Measurements from ENCODE around the gene NOC4L.
A peak's percentile ranks its signal among the peaks of the same experiment; 100 is the strongest.

NOC4L gene

DNA sequence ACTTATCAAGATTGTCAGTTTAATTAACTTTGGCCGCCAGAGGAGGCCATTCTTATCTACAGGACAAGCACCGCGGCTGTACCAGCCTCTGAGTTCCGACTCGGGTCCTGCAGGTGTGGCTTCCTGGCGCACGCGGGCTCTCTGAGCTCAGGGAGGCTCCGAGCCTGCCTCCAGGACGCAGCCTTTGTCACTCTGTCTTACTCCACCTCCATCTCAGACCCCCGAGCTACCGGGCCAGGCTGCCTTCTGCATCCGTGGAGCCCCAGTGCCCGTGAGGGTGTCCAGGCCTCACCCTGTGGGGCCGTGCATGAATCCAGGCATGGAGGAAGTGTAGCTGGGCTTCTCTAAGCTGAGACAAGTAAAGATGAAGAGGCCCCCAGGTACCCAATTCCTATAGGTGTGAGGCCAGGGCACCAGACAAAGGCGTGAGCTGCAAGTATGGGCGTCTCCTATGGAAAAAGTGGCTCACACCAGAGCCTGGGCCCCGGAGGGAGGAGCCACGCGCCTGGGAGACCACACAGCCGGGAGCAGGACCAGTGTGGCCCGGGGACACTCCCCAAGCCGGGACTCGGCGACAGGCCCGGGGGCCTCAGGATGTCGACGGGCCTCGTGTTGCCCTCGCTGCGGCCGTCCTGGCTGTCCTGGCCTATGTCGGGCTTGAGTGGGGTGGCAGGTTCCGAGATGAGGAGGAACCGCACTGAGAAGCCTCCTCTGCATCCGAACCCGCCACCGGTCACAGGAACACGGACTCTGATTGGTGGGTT, 42.8 kb downstream of the NOC4L start:
- in situ Hi-C loops (cut with HindIII; ENCODE audit: low sequenced_read_pairs), result no loop called here
- no peak overlapping the region for H3K4me3 ChIP-seq (ENCODE audit: low read depth, low read length)
- TF ChIP-seq, protein P1, sequence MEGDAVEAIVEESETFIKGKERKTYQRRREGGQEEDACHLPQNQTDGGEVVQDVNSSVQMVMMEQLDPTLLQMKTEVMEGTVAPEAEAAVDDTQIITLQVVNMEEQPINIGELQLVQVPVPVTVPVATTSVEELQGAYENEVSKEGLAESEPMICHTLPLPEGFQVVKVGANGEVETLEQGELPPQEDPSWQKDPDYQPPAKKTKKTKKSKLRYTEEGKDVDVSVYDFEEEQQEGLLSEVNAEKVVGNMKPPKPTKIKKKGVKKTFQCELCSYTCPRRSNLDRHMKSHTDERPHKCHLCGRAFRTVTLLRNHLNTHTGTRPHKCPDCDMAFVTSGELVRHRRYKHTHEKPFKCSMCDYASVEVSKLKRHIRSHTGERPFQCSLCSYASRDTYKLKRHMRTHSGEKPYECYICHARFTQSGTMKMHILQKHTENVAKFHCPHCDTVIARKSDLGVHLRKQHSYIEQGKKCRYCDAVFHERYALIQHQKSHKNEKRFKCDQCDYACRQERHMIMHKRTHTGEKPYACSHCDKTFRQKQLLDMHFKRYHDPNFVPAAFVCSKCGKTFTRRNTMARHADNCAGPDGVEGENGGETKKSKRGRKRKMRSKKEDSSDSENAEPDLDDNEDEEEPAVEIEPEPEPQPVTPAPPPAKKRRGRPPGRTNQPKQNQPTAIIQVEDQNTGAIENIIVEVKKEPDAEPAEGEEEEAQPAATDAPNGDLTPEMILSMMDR (IDR thresholded peaks at IDR 0.05; ENCODE audit: low read depth, low read length, missing control alignments), result no peak
- no peak for DNase-seq (ENCODE audit: low read depth)

DNA sequence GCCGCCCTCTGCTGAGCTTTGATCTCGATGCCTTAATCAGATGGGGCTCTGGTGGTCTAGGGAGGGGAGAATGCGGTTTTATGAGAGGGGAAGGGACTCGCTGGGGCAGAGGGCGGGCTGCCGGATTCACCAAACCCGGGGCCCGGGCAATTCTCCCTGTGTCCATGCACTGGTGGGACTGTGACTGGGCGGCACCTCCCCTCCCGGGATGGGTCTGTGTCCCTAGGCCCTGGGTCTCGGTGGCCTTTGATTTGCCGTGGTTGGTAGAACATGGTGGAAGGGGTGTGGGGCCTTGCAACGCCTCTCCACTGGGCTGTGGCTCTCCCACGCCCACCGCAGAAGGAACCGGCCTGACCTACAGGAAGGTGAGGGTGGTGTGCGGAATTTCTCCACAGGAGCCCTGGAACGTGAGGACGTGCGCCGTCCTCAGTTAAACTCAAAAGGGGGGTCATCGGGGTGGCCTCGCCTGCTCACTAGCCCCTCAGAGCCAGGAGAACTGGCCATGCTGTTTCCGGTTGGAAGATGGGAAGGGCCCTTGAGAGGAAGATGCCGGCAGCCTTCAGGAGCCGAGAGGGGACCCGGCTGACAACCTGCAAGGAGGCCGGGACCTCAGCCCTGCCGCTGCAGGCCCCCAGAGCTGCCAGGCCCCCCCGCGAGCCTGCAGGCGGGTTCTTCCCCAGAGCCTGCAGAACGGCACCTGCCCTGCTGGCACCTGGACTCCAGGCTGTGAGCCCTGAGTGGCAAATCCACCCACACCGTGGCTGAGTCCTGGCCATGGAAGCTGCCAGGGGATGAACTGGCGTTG, 43.6 kb downstream of the NOC4L start:
- in situ Hi-C loops (cut with HindIII; ENCODE audit: low sequenced_read_pairs), result no loop called here
- TF ChIP-seq, protein P1 (IDR thresholded peaks at IDR 0.05; ENCODE audit: low read depth, low read length, missing control alignments), result no peak
- DNase-seq (ENCODE audit: low read depth), result no peak
- no peak overlapping the region for H3K4me3 ChIP-seq (ENCODE audit: low read depth, low read length)

- in situ Hi-C loops (cut with HindIII; ENCODE audit: low sequenced_read_pairs), result no loop called here
- DNase-seq (ENCODE audit: low read depth), result no peak
- TF ChIP-seq, protein P1 (IDR thresholded peaks at IDR 0.05; ENCODE audit: low read depth, low read length, missing control alignments), result no peak
- H3K4me3 ChIP-seq (ENCODE audit: low read depth, low read length), result no peak overlapping the region
Observed at GRCh38 chr12:132188451-132188901, 44.2 kb downstream of the NOC4L start.

GRCh38 chr12:132188916-132189325, 44.7 kb downstream of the NOC4L start:
- H3K4me3 ChIP-seq (ENCODE audit: low read depth, low read length), result peak overlapping the region; percentile 41
- TF ChIP-seq, protein P1 (IDR thresholded peaks at IDR 0.05; ENCODE audit: low read depth, low read length, missing control alignments), result no peak
- DNase-seq (ENCODE audit: low read depth), result no peak
- in situ Hi-C loops (cut with HindIII; ENCODE audit: low sequenced_read_pairs), result no loop called here

DNA sequence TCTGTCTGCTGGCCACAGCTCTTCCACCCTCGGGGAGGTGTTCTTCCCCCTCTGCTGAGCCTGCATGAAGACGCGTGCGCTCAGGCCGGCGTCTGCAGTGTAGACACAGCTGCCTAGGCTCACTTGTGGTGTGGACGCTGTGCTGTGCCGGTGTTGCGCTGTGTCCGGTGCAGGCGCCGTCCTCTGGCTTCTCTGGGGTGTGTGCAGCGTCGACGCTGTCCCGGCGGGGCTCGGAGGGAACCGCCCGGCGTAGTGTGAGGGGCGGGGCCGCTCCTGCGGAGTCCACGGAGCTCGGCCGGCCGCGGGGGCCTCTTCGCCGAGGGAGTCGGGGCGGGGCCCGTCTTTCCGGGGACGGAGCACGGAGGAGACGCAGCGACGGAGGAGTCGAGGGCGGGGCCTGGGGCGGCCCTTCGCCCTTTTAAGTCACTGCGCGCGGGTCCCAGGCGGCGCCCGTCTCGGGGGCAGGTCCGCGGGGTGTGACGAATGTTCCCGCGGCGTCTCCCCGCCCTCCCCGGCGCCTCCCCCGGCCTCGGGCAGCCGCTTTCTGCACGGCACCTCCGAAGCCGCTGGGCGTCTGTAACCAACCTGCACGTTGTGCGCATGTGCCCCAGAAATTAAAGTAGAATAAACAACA, 45.2 kb downstream of the NOC4L start:
- H3K4me3 ChIP-seq (ENCODE audit: low read depth, low read length), result peak overlapping the region; percentile 41
- in situ Hi-C loops (cut with HindIII; ENCODE audit: low sequenced_read_pairs), result no loop called here

More for the DNA sequence above, 45.2 kb downstream of the NOC4L start:
- TF ChIP-seq, protein P1 (IDR thresholded peaks at IDR 0.05; ENCODE audit: low read depth, low read length, missing control alignments), result no peak
- peak; percentile 20 for DNase-seq (ENCODE audit: low read depth)

All from astrocyte of the cerebellum (primary cell).